Neural progenitor cell (in vitro differentiated cells): Measurements from ENCODE around the gene UNC13C.

Experiments
- EZH2 ChIP-seq: fragments of 200-600 bp; sonication (generic); IDR thresholded peaks from 2 replicates; pipeline ENCODE4 v1.6.1; 2017; ENCODE audit warnings: antibody characterized with exemption, mild to moderate bottlenecking, moderate library complexity
- EZH2phosphoT487 ChIP-seq: fragments of 200-600 bp; sonication (generic); IDR thresholded peaks from 2 replicates; pipeline ENCODE4 v1.6.1; 2017; ENCODE audit warnings: antibody characterized with exemption
- TF ChIP-seq, protein P1 (sequence below): fragments of 200-600 bp; sonication (generic); IDR thresholded peaks from 2 replicates; pipeline ENCODE4 v1.5.1; 2017; ENCODE audit warnings: antibody characterized with exemption, mild to moderate bottlenecking

DNA sequence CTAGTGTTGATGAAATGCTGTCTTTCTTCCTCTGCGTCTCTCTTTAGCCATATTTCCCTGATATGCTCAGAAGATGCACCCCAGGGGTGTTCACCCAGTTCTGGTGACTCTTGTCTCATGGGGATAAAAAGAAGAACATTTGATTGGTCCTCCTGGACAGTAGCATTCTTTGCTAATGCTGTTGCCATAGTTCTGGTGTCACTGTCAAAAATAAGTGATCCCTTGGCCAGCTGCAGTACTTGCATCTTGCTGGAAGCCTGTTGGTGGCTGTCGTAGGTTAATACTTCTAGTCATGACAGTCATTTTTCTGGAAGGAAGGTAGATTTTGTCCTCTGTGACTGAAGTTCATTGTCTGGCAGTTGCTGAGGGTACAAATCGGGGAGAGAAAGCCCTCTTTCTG is 124.5 kb downstream of the UNC13C start:
- TF ChIP-seq EZH2 (no peak), EZH2phosphoT487 (no peak)
- TF ChIP-seq, protein P1, sequence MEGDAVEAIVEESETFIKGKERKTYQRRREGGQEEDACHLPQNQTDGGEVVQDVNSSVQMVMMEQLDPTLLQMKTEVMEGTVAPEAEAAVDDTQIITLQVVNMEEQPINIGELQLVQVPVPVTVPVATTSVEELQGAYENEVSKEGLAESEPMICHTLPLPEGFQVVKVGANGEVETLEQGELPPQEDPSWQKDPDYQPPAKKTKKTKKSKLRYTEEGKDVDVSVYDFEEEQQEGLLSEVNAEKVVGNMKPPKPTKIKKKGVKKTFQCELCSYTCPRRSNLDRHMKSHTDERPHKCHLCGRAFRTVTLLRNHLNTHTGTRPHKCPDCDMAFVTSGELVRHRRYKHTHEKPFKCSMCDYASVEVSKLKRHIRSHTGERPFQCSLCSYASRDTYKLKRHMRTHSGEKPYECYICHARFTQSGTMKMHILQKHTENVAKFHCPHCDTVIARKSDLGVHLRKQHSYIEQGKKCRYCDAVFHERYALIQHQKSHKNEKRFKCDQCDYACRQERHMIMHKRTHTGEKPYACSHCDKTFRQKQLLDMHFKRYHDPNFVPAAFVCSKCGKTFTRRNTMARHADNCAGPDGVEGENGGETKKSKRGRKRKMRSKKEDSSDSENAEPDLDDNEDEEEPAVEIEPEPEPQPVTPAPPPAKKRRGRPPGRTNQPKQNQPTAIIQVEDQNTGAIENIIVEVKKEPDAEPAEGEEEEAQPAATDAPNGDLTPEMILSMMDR: no peak
